BE2C (cell line): ENCODE measurements around the gene ZNF311.

Experiments
- DNase-seq: peaks from one replicate; pipeline ENCODE4 v3.0.0-alpha.2; 2020
- H3K27me3 ChIP-seq: fragments of 250-450 bp; sonication (Bioruptor Pico); 2 replicates; pipeline ENCODE4 v1.5.1; 2020; ENCODE audit warnings: mild to moderate bottlenecking
- H3K36me3 ChIP-seq: fragments of 250-450 bp; sonication (Bioruptor Pico); 2 replicates; pipeline ENCODE4 v1.5.1; 2020; ENCODE audit warnings: mild to moderate bottlenecking
- H3K4me1 ChIP-seq: fragments of 250-450 bp; sonication (Bioruptor Pico); 2 replicates; pipeline ENCODE4 v1.5.1; 2020
- H3K4me3 ChIP-seq: 2 replicates; pipeline ENCODE4 v1.5.1; 2011; ENCODE audit warnings: low read depth, low read length
- H3K9me3 ChIP-seq: fragments of 250-450 bp; sonication (Bioruptor Pico); 2 replicates; pipeline ENCODE4 v1.5.1; 2020
- CTCF ChIP-seq: IDR thresholded peaks from 2 replicates; pipeline ENCODE4 v1.5.1; 2012; ENCODE audit warnings: mild to moderate bottlenecking, low read depth, low read length

The ZNF311 gene

GRCh38 chr6:29021434-29021833 lies 16.3 kb upstream of the ZNF311 start:
- no peak for TF ChIP-seq CTCF
- H3K9me3 ChIP-seq: no peaks in the 10 kb centered on the region
- H3K4me3 ChIP-seq: no peak overlapping the region
- no peak for DNase-seq
- peaks cover 3% of the 10 kb centered on the region for H3K27me3 ChIP-seq
- no peaks in the 10 kb centered on the region for H3K4me1 ChIP-seq
- H3K36me3 ChIP-seq: no peaks in the 10 kb centered on the region

- TF ChIP-seq CTCF: no peak
Observed at GRCh38 chr6:29019629-29020028, 14.5 kb upstream of the ZNF311 start.

GRCh38 chr6:29017428-29017802 lies 12.3 kb upstream of the ZNF311 start:
- TF ChIP-seq CTCF: no peak
- Histone ChIP-seq H3K4me3 (no peak overlapping the region), H3K4me1 (no peaks in the 10 kb centered on the region), H3K9me3 (no peaks in the 10 kb centered on the region), H3K27me3 (peaks cover 16% of the 10 kb centered on the region), H3K36me3 (no peaks in the 10 kb centered on the region)
- DNase-seq: no peak

More at GRCh38 chr6:29019629-29020028, 14.5 kb upstream of the ZNF311 start:
- Histone ChIP-seq H3K27me3 (peaks cover 9% of the 10 kb centered on the region), H3K9me3 (no peaks in the 10 kb centered on the region), H3K4me3 (no peak overlapping the region), H3K4me1 (no peaks in the 10 kb centered on the region), H3K36me3 (no peaks in the 10 kb centered on the region)
- no peak for DNase-seq

GRCh38 chr6:29016559-29017427 lies 11.7 kb upstream of the ZNF311 start:
- no peaks in the 10 kb centered on the region for H3K36me3 ChIP-seq
- peak; percentile 94 for TF ChIP-seq CTCF
- peak overlapping the region; percentile 82 for H3K4me3 ChIP-seq
- DNase-seq: peak; percentile 75
- H3K27me3 ChIP-seq: peaks cover 22% of the 10 kb centered on the region
- no peaks in the 10 kb centered on the region for H3K9me3 ChIP-seq
- no peaks in the 10 kb centered on the region for H3K4me1 ChIP-seq

GRCh38 chr6:29014729-29015608 lies 9.9 kb upstream of the ZNF311 start:
- H3K9me3 ChIP-seq: no peaks in the 10 kb centered on the region
- peaks cover 36% of the 10 kb centered on the region for H3K27me3 ChIP-seq
- no peak overlapping the region for H3K4me3 ChIP-seq
- TF ChIP-seq CTCF: no peak
- DNase-seq: no peak
- no peaks in the 10 kb centered on the region for H3K4me1 ChIP-seq
- H3K36me3 ChIP-seq: no peaks in the 10 kb centered on the region
